Neural cell (in vitro differentiated cells): Measurements from ENCODE around the gene PIP4K2A. TPM values are rescaled to one million over a fixed set of nuclear protein-coding genes. Genes with fewer than 3 reads are reported as not detected.

Source experiments
- H2AFZ ChIP-seq: fragments of 200-600, 300-800 bp; sonication (generic), shearing (Covaris generic); 2 replicates; pipeline ENCODE4 v1.6.0; 2014; ENCODE audit warnings: low read depth, mild to moderate bottlenecking, antibody characterized with exemption, low read length, moderate library complexity
- H3F3A ChIP-seq: fragments of 200-600 bp; shearing (Covaris generic); 2 replicates; pipeline ENCODE4 v1.6.1; 2016; ENCODE audit warnings: mild to moderate bottlenecking, moderate library complexity, mixed read lengths, antibody characterized with exemption, low read length; ENCODE audit not compliant: insufficient read depth, poor library complexity, severe bottlenecking
- H3K27ac ChIP-seq: fragments of 200-600, 300-800 bp; sonication (generic), shearing (Covaris generic); 2 replicates; pipeline ENCODE4 v1.5.1; 2014; ENCODE audit warnings: mild to moderate bottlenecking, low read length, moderate library complexity
- H3K27me3 ChIP-seq: fragments of 300-800, 200-600 bp; sonication (generic), shearing (Covaris generic); 2 replicates; pipeline ENCODE4 v1.6.0; 2014; ENCODE audit warnings: mild to moderate bottlenecking, low read depth, low read length, moderate library complexity; ENCODE audit not compliant: insufficient read depth
- H3K36me3 ChIP-seq: fragments of 300-800, 200-600 bp; sonication (generic), shearing (Covaris generic); 2 replicates; pipeline ENCODE4 v1.5.1; 2014; ENCODE audit warnings: mild to moderate bottlenecking, antibody characterized with exemption, low read length, moderate library complexity; ENCODE audit not compliant: insufficient read depth
- H3K4me2 ChIP-seq: fragments of 300-800, 200-600 bp; sonication (generic), shearing (Covaris generic); 2 replicates; pipeline ENCODE4 v1.6.0; 2014; ENCODE audit warnings: mild to moderate bottlenecking, low read length
- H3K4me3 ChIP-seq: fragments of 300-800, 200-600 bp; sonication (generic), shearing (Covaris generic); 2 replicates; pipeline ENCODE4 v1.5.1; 2014; ENCODE audit warnings: mild to moderate bottlenecking, low read length, moderate library complexity
- H3K79me2 ChIP-seq: fragments of 200-600 bp; shearing (Covaris generic); replicated peaks from 2 replicates; pipeline ENCODE4 v1.6.0; 2014; ENCODE audit warnings: mild to moderate bottlenecking, low read length, moderate library complexity; ENCODE audit not compliant: insufficient read depth
- H3K9ac ChIP-seq: fragments of 300-800, 200-600 bp; sonication (generic), shearing (Covaris generic); 2 replicates; pipeline ENCODE4 v1.6.1; 2016; ENCODE audit warnings: mild to moderate bottlenecking, low read length, mixed read lengths
- H3K9me2 ChIP-seq: fragments of 200-600 bp; shearing (Covaris generic); 2 replicates; pipeline ENCODE4 v1.6.1; 2016; ENCODE audit warnings: mild to moderate bottlenecking, low read length, mixed read lengths; ENCODE audit not compliant: insufficient read depth
- H3K9me3 ChIP-seq: fragments of 200-600, 300-800 bp; sonication (generic), shearing (Covaris generic); 2 replicates; pipeline ENCODE4 v1.6.1; 2016; ENCODE audit warnings: mild to moderate bottlenecking, mixed run types, low read length, moderate library complexity, mixed read lengths
- H4K20me1 ChIP-seq: fragments of 200-600 bp; shearing (Covaris generic); 2 replicates; pipeline ENCODE4 v1.6.1; 2016; ENCODE audit warnings: mild to moderate bottlenecking, mixed run types; ENCODE audit not compliant: insufficient read depth
- CTCF ChIP-seq: fragments of 450-650 bp; IDR thresholded peaks from 2 replicates; pipeline ENCODE4 v1.5.1; 2014; ENCODE audit warnings: antibody characterized with exemption, mild to moderate bottlenecking, moderate library complexity; ENCODE audit not compliant: poor library complexity, severe bottlenecking
- EP300 ChIP-seq: fragments of 450-650 bp; conservative IDR thresholded peaks from 2 replicates; pipeline ENCODE4 v1.6.1; 2014; ENCODE audit warnings: antibody characterized with exemption, mild to moderate bottlenecking, moderate library complexity; ENCODE audit not compliant: poor library complexity, severe bottlenecking
- EZH2 ChIP-seq: fragments of 200-600, 300-800 bp; shearing (Covaris generic), sonication (generic); IDR thresholded peaks from 2 replicates; pipeline ENCODE4 v1.6.1; 2014; ENCODE audit warnings: antibody characterized with exemption, low read length, borderline replicate concordance, mild to moderate bottlenecking; ENCODE audit not compliant: insufficient read depth, poor library complexity, severe bottlenecking
- MXI1 ChIP-seq: fragments of 450-650 bp; conservative IDR thresholded peaks from 2 replicates; pipeline ENCODE4 v1.6.1; 2014; ENCODE audit warnings: antibody characterized with exemption, mild to moderate bottlenecking; ENCODE audit not compliant: poor library complexity, severe bottlenecking
- POLR2AphosphoS5 ChIP-seq: IDR thresholded peaks from 2 replicates; pipeline ENCODE4 v1.6.1; 2012
- RAD21 ChIP-seq: fragments of 450-650 bp; conservative IDR thresholded peaks from 2 replicates; pipeline ENCODE4 v1.6.1; 2014; ENCODE audit warnings: antibody characterized with exemption, mild to moderate bottlenecking, moderate library complexity
- REST ChIP-seq: IDR thresholded peaks from 2 replicates; pipeline ENCODE4 v1.6.1; 2012; ENCODE audit warnings: borderline replicate concordance
- SMC3 ChIP-seq: fragments of 450-650 bp; conservative IDR thresholded peaks from 2 replicates; pipeline ENCODE4 v1.6.1; 2014; ENCODE audit warnings: antibody characterized with exemption, mild to moderate bottlenecking, moderate library complexity; ENCODE audit not compliant: poor library complexity
- TAF1 ChIP-seq: IDR thresholded peaks from 2 replicates; pipeline ENCODE4 v1.6.1; 2012; ENCODE audit warnings: low read depth
- polyA plus RNA-seq: library from polyadenylated mRNA; depleted of rRNA; stranded (reverse); fragments of >200 nt; gene quantifications from 2 replicates; pipeline ENCODE4 v1.2.3, GENCODE V29; 2014

The PIP4K2A gene
- polyA plus RNA-seq, 1 donor from 2014 or later, result 12.6 TPM

GRCh38 chr10:22662733-22663330 is 51.5 kb downstream of the PIP4K2A start:
- H3K27ac ChIP-seq, result no peak overlapping the region
- no peak overlapping the region for H3K4me3 ChIP-seq

GRCh38 chr10:22659866-22660265 is 54.5 kb downstream of the PIP4K2A start:
- no peak for TF ChIP-seq TAF1
- no peak for TF ChIP-seq EZH2
- TF ChIP-seq CTCF, result no peak
- TF ChIP-seq MXI1, result no peak
- H3K79me2 ChIP-seq, result no peaks in the 10 kb centered on the region

More at GRCh38 chr10:22662733-22663330, 51.5 kb downstream of the PIP4K2A start:
- Histone ChIP-seq H3K27me3 (no peaks in the 10 kb centered on the region), H3K9me2 (no peaks in the 10 kb centered on the region), H3K9me3 (no peaks in the 10 kb centered on the region), H3F3A (no peaks in the 10 kb centered on the region), H3K4me2 (no peak overlapping the region), H3K9ac (no peak overlapping the region), H2AFZ (no peak overlapping the region), H3K36me3 (no peaks in the 10 kb centered on the region), H3K79me2 (no peaks in the 10 kb centered on the region), H4K20me1 (no peaks in the 10 kb centered on the region)
- TF ChIP-seq RAD21, result no peak
- no peak for TF ChIP-seq TAF1
- TF ChIP-seq CTCF, result no peak
- no peak for TF ChIP-seq POLR2AphosphoS5
- no peak for TF ChIP-seq EZH2
- TF ChIP-seq EP300, result no peak
- no peak for TF ChIP-seq REST
- TF ChIP-seq SMC3, result no peak
- no peak for TF ChIP-seq MXI1

More at GRCh38 chr10:22659866-22660265, 54.5 kb downstream of the PIP4K2A start:
- no peaks in the 10 kb centered on the region for H3F3A ChIP-seq
- H3K4me2 ChIP-seq, result no peak overlapping the region
- no peaks in the 10 kb centered on the region for H4K20me1 ChIP-seq
- H3K36me3 ChIP-seq, result no peaks in the 10 kb centered on the region
- no peaks in the 10 kb centered on the region for H3K9me3 ChIP-seq
- H3K9me2 ChIP-seq, result no peaks in the 10 kb centered on the region
- no peak overlapping the region for H3K9ac ChIP-seq
- no peak overlapping the region for H3K27ac ChIP-seq
- H2AFZ ChIP-seq, result no peak overlapping the region
- no peak overlapping the region for H3K4me3 ChIP-seq
- H3K27me3 ChIP-seq, result no peaks in the 10 kb centered on the region
